GM21381 (cell line): ENCODE measurements around the gene ANXA9.

Source experiments
- ATAC-seq: cut with Tn5 transposase; IDR thresholded peaks from one replicate; pipeline ENCODE4 v1.9.1; 2021; ENCODE audit warnings: mild to moderate bottlenecking, moderate library complexity; ENCODE audit not compliant: unreplicated experiment

The ANXA9 gene, protein sequence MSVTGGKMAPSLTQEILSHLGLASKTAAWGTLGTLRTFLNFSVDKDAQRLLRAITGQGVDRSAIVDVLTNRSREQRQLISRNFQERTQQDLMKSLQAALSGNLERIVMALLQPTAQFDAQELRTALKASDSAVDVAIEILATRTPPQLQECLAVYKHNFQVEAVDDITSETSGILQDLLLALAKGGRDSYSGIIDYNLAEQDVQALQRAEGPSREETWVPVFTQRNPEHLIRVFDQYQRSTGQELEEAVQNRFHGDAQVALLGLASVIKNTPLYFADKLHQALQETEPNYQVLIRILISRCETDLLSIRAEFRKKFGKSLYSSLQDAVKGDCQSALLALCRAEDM

GRCh38 chr1:150981805-150982712, at the start of gene ANXA9:
TSS of gene ANXA9 (plus strand) at chr1:150982292. CDS start at chr1:150983106, 814 bp downstream.
- no peak for ATAC-seq

GRCh38 chr1:150944856-150945255, 37.2 kb upstream of the ANXA9 start:
- ATAC-seq: no peak

GRCh38 chr1:150954708-150955107, 27.4 kb upstream of the ANXA9 start:
- ATAC-seq: no peak

DNA sequence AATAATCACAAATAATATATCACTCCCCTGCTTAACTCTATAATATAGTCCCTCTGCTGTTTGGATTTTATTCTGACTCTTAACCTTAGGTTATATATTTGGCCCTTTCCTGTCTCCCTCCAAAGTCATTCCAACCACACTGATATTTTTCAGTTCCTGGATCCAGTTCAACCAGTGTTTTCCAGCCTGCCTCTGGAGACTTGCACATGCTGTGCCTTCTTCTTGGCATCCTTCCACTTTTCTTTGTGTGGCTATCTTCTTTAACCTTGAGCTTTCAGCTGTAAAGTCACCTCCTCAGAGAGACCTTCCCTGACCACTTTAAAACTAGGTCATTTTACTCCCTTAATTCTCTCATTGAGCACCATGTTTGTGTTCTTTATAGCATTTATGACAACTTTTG, 26.8 kb upstream of the ANXA9 start:
- ATAC-seq: no peak

- no peak for ATAC-seq
Measured at GRCh38 chr1:150957666-150958065, 24.4 kb upstream of the ANXA9 start.

DNA sequence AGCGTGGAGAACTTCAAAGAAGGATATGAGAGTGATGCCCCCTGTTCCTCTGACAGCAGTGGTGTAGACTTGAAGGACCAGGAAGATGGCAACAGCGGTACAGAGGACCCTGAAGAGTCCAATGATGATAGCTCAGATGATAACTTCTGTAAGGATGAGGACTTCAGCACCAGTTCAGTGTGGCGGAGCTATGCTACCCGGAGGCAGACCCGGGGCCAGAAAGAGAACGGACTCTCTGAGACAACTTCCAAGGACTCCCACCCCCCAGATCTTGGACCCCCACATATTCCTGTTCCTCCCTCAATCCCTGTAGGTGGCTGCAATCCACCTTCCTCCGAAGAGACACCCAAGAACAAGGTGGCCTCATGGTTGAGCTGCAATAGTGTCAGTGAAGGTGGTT, 21.4 kb upstream of the ANXA9 start:
- no peak for ATAC-seq

DNA sequence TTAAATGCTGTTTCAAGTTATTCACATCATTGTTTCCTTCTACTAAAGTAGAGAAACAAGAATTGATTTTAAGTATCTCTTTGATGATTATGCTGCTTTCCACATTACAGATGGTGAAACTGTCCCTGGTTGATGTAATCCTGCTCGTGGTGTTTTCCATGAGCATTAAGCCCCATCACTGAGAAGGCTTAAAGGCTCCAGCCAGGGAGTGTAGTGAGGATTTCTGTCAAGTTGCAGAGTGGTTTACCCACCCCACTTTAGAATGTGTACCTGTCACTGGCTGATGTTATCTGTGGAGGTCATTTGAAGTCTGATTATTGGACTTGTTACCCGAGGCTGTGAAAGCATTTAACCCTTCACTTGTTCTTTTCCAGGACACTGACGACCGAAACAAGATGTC, 20.3 kb upstream of the ANXA9 start:
- ATAC-seq: no peak

DNA sequence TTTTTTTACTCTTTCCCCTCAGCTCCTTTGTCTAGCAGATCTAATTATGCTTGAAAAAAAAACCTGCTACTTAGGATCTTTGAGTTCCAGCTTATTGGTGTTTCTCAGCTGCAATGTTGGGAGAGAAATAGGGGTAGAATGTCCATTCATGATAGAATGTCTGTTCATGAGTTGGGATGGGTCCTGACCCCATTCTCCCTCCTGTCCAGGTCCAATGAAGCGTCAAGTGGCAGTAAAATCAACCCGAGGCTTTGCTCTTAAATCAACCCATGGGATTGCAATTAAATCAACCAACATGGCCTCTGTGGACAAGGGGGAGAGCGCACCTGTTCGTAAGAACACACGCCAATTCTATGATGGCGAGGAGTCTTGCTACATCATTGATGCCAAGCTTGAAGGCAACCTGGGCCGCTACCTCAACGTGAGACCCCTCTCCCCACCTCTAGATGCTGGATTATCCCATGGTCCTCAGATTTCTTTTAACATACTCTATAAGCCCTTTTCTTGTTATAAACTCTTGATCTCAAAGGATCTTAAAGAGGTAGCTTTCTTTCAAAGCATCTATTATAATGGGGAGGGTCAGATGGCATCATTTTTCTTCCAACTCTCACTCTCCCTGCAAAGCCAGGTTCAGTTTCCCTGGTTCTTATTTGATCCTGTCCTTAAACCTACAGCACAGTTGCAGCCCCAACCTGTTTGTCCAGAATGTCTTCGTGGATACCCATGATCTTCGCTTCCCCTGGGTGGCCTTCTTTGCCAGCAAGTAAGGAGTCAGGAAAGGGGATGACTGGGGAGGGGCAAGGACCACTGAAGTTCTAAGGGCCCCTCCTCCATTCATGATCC, 18.6 kb upstream of the ANXA9 start:
- no peak for ATAC-seq

- ATAC-seq: no peak
Measured at GRCh38 chr1:150964164-150964489, 18.0 kb upstream of the ANXA9 start.

- no peak for ATAC-seq
Measured at GRCh38 chr1:150965605-150966004, 16.5 kb upstream of the ANXA9 start.

DNA sequence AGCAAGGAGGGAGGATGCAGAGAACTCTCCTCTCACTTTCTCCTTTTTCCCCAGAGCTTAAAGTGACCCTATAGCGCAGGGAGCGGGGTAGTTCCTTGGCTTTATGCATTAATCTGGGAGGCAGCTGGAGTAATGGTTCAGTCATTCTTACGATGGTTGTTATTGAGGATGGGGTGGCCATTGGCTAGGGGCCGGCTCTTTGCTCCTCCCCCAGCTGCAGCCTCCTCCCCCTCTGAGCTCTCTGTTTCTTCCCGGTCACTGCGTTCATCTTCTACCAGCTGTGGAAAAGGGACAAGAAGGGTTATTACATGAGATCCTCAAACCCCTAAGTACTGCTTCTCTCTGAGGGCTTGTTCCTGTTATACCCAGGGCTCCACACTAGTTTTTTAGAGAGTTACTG, 16.1 kb upstream of the ANXA9 start:
- no peak for ATAC-seq

- ATAC-seq: no peak
Measured at GRCh38 chr1:150967936-150968335, 14.2 kb upstream of the ANXA9 start.

GRCh38 chr1:150968491-150968890, 13.6 kb upstream of the ANXA9 start:
- ATAC-seq: no peak

- no peak for ATAC-seq
Measured at GRCh38 chr1:150969626-150970025, 12.5 kb upstream of the ANXA9 start.

DNA sequence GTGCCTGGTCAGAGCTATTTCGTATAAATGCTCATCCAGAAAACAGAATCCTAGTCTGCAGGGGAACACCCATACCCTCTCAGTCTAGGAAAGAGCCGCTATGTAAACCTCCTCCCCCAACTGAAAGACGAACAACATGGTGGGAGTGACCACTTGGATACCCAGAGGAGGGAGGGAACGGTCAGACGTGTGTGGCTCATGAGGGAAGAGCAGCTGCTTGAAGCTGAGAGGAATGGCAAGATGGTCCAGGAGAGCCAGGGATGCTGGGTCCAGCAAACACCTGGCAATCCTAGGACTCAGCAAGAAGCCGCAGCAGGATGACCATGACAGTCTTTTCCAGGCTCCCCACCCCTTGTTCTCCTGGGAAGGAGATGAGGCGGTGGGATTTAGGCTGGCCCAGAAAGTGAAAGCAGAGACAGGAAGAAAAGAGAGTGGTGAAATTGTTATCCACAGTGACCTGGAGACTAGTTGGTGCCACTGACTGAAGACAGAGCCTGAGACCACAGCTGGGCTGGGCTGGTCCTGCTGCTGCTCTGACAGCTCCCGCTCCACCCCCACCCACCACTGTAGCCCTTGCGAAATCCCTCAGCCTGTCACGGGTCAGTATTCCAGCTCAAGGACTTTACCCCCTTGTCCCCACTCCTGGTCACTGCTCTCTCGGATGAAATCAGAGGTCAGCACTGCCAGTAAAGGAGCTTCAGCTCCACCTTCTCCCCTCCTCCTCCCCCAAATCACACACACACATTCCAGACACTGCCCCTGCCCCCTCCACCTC, 11.1 kb upstream of the ANXA9 start:
- ATAC-seq: no peak

DNA sequence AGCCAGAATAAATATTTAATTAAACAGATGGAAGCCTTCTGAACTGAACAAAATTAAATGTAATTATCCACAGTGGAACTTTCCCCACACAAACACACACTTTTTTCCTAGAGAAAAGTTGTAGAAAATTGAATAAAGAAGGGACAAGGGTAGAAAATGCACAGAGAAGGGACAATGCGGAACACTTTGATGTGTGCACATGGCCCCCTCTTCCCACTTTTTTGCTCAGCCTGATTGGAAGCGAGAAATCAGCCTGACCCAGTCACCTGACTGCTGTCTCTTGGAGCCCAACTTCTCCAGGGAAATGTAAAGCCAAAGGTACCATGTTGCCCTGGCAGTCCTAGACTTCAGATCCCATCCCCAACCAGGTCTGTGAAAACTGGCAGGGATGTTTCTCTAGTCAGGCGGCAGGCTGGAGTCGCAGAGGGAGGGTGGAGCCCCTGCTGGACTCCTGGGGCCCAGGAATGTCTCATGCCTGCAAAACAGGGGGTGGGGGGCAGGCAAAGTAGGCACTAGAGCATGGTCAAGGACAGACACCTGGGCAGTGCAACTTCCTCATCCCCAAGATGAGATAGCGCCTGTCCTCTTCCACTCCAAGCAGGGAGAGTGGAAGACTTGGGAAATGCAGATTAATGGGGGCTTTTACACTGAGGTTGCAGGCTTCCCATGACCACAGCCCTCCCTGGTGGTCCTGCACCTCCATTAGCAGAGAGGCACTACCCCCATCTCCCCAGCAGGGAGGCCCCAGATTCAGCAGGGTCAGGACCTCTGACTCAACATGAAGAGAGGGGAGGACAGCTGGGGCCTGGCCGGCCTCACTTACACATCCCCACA, 10.3 kb upstream of the ANXA9 start:
- no peak for ATAC-seq

DNA sequence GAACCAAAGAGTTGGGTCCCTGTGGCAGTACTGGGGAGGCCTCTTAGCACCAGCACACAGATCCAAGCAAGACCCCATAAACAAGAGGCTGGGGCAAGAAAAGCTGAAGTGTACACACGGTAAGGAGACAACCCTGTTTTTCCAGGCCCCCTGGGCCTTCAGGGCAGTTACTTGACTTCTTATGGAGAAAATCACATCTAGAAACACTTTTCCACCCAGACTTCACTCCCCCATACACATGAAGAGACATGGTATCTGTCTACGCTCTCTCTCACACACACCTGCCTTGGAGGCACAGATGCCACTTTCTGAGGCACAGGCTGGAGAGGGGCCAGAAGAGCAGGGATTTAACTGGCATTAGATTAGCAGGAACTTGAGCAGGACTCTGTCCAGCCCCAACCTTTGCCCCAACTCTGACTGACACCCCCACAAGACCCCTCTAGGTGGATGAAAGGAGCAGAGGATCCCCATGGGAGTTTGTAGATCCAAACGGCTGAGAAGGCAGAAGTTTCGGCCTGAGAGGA, 9.6 kb upstream of the ANXA9 start:
- ATAC-seq: no peak

- no peak for ATAC-seq
Measured at GRCh38 chr1:150973258-150973835, 8.7 kb upstream of the ANXA9 start.
